ENCODE results near the gene LTC4S.

- TF ChIP-seq CTCF (IDR thresholded peaks at IDR 0.05) (no peak), POLR2A (IDR thresholded peaks at IDR 0.05) (no peak)
Observed at GRCh38 chr5:179753971-179754370, 39.8 kb upstream of the LTC4S start.

Data from esophagus squamous epithelium (tissue), 4 donors.